Fibroblast of gingiva (primary cell): Measurements from ENCODE around the gene PPFIA1.

Experiments
- DNase-seq: peaks from one replicate; pipeline ENCODE4 v3.0.0-alpha.2; 2011; ENCODE audit warnings: low read depth

Gene PPFIA1

GRCh38 chr11:70433526-70433925 lies 163.0 kb downstream of the PPFIA1 start:
- no peak for DNase-seq
